T-helper 22 cell (primary cell): ENCODE data around the gene AHNAK2.

Experiments used
- DNase-seq: peaks from one replicate; pipeline ENCODE4 v3.0.0-alpha.2; 2020; ENCODE audit warnings: low read depth

AHNAK2 gene

GRCh38 chr14:104938960-104939359 lies 39.2 kb downstream of the AHNAK2 start:
- DNase-seq, result no peak

GRCh38 chr14:104938436-104938835 lies 39.7 kb downstream of the AHNAK2 start:
- no peak for DNase-seq

DNA sequence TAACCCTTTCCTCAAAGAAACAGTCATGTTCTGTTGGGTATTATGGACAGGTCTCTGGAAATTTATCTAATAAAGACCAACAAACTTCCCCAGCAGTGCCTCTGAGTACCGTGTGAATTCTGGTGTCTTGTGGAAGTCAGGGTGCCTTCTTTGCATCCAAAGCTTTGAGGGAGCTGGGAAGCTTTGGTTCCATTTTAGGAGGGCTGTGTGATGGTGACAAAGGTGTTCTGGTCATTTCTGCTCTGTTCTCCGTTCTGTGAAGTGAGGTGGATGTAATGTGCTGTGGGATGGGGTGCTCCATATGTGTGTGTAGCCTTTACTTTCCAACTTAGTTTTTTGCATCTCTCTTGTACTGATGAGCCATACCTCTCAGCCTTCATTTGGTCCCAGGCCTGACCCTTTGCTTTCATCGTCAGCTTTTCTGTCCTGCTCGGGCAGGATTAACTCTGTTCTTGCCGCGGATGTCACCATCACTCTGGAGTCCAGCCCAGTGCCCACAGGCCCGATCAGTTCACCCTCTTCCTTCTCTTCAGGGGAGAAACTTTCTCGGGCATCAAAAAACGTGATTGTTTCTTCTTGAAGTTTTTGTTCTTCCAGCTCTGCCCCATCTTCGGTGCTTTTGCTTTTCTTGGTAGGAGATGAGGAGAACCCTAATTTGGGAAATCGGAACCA lies 40.3 kb downstream of the AHNAK2 start:
- DNase-seq, result no peak

DNA sequence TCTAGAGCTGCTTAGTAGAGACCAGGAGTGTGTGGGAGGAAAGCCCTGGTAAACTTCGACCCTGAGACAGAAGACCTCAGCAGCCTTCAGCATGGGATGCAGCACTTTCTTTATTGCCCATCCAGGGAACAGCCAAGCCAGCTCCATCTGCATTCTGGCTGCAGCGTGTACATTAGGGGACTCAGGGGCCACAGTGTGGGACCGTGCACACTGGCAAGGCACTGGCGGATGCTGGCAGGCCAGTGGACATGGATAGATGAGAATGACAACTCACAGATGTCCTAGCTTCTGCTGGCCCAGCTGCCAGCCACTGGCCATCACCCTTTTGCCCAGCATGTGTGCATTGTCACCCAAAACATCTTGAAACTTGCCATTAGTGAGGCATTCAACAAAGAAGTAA lies 41.0 kb downstream of the AHNAK2 start:
- DNase-seq, result no peak

GRCh38 chr14:104936361-104937155 lies 41.6 kb downstream of the AHNAK2 start:
- no peak for DNase-seq

DNA sequence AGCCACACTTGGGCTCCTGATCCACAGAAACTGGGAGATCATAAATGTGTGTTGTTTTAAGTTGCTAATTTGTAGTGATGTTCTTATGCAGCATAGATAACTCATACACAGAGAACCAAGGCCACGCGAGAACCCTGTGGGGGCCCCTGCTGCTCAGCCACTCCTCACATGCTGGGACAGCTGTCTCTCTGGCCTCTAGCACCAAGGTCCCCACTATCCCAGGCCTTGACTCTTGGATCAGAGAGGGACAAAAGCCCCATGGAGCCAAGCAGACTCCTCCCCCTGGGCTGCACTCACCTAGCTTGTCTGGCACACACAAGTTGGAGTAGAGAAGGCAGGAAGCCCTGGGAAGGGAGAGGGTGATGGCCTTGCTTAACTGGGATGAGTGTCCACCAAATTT lies 42.2 kb downstream of the AHNAK2 start:
- DNase-seq, result no peak

GRCh38 chr14:104935026-104935650 lies 43.0 kb downstream of the AHNAK2 start:
- DNase-seq, result no peak

DNA sequence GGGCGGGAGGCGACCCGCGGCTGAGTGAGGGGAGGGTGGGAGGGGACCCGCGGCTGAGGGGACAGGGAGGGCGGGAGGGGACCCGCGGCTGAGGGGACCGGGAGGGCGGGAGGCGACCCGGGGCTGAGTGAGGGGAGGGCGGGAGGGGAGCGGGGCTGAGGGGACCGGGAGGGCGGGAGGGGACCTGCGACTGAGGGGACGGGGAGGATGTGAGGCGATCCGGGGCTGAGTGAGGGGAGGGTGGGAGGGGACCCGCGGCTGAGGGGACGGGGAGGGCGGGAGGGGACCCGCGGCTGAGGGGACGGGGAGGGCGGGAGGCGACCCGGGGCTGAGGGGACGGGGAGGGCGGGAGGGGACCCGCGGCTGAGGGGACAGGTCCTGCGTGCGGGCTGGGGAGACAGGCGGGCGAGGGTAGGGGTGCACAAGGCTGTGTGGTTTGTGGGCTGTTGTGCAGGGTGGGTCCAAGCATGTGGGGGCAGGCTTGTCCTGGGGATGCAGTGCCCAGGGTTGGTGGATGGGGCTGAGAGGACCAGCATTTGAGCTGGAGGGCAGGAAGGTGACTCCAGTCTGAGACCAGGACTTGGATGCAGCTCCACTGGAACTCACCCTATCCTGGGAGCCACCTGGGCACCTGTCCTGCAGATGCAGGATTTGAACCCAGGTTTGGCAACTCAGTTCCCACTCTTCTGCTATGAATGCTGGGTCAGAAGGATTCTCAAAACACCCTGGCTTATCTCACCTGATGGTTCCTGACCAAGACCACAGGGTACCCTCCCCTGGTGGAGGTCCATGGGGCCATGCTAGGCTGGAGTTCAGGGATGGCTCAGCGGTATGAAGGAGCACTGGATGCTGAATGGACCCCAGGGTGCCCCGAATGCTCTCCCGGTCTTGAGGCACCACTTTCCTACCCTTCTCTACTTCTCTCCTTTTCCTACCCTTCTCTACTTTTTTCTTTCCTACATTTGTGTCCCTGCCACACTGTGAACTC lies 44.1 kb downstream of the AHNAK2 start:
- no peak for DNase-seq

- peak; percentile 61 for DNase-seq
These were observed 45.2 kb downstream of the AHNAK2 start for GRCh38 chr14:104932676-104933631.

DNA sequence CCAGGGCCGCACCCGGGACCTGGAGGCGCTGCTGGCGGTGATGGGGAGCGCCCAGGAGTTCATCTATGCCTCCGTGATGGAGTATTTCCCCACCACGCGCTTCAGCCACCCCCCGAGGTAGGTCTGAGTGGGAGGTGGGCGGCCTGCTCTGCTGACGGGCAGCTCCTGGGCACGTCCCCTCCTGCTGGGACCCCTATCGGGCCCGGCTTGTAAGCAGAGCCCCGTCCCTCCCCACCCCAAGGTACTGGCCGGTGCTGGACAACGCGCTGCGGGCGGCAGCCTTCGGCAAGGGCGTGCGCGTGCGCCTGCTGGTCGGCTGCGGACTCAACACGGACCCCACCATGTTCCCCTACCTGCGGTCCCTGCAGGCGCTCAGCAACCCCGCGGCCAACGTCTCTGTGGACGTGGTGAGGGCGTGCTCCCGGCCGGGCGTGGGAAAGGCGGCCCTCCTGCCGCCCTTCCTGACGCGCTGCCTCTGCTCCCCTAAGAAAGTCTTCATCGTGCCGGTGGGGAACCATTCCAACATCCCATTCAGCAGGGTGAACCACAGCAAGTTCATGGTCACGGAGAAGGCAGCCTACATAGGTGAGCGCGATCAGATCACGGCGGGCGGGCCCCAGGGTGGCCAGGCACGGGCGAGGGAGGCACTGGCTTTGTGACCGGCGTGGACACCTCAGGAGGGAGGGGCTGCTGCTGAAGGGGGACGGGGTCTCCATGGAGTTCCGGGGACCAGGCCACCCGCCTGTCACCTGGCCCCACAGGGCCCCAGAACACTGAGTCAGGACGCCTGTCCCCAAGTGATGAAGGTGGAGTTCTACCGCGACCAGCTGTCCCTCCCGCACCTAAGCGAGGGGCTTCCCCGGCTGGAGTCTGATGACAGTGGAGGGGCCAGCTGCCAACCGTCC lies 46.2 kb downstream of the AHNAK2 start:
- no peak for DNase-seq

DNA sequence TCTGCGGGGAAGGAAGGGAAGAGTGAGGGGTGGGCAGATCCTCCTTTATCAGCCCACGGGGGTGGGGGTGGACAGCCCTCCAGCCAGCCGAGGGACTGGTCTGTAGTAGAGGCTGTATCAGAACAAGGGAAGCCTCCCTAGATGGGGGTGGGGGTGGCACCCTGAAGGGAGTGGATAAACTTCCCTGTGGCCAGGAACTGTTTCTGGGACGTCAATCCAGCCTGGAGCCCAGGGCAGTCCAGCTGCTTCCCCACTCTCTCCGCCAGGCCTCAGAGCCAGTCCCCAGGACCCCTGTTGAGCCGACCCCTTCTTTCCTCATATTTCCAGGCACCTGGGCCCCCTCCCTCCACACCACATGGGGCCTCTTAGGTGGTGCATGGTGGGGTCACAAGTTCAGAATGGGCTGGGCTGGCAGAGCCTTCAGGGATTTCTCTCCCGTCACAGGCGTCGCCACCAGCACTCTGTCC lies 46.8 kb downstream of the AHNAK2 start:
- DNase-seq, result no peak

GRCh38 chr14:104930526-104931303 lies 47.5 kb downstream of the AHNAK2 start:
- DNase-seq, result no peak

- no peak for DNase-seq
These were observed 48.6 kb downstream of the AHNAK2 start for GRCh38 chr14:104929268-104930230.

DNA sequence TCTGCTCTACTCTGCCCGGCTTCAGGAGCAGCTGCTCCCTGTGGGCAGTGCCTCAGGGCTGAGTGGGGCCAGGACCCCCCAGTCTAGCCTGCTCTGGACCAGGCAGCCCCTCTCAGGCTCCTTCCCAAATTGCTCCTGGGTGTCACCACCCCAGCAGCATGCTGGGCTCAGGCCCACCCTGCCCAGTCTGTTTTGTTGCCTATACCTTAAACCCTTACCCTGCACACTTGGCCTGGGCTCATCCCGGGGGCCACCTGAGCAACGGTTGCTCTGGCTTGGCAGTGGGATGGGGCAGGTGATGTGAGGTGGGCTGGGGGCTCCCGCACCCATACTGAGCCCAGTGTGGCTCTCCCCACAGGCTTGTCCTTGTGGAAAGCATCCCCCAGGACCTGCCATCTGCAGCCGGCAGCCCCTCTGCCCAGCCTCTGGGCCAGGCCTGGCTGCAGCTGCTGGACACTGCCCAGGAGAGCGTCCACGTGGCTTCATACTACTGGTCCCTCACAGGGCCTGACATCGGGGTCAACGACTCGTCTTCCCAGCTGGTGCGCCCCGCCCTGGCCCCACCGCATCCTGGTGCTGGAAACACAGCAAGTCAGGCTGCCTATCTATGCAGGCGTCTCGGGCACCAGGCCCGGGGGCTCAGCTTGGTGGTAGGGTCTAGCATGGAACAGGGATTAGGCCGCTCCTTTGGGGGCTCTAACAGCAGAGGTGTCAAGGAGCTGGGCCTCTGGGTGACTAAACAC lies 49.6 kb downstream of the AHNAK2 start:
- DNase-seq, result no peak

DNA sequence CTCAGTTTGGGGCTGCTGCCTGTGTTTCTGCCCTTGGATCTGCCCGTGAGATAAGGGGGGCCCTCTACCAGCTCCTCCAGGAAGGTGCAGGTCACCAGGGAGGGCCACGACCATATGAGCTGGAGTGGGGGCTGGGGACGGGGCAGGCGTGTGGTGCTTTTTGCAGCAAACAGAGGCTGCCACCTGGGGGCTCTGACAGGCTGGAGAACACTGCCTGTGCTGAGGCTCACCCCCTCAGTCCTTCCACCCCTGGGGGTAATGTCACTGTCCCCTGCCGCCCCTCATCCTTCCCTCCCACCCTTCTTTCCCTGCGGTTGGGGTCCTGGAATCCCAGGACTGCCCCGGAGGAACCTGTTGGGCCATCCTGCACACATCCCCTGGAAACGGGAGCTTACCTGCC lies 50.3 kb downstream of the AHNAK2 start:
- no peak for DNase-seq

DNA sequence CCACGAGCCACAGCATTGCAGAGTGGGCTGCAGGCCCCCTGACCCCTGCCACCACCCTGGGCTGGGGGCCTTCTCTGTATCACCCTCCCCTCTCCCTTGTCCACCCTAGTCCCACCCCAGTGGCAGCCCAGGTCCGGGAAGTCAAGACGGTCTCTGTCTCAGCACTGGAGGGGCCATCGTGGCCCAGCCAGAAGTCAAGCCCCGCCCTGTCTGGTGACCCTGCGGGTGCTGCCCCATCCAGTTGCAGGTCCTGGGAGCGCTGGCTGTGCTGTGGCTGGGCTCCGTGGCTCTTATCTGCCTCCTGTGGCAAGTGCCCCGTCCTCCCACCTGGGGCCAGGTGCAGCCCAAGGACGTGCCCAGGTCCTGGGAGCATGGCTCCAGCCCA lies 50.8 kb downstream of the AHNAK2 start:
- no peak for DNase-seq
